ENCODE data around the gene UBE3B. TPM values are rescaled to one million over a fixed set of nuclear protein-coding genes. Genes with fewer than 3 reads are reported as not detected.
"Not testable (repeated sequence)": the region's sequence is repeated elsewhere in the genome, so short reads cannot be mapped to it uniquely, and the experiment has no call there.

Gene UBE3B
- polyA plus RNA-seq (2013, experiment 1 of 2): 14.0 TPM
- 16.2 TPM for polyA plus RNA-seq (2013, experiment 2 of 2)

GRCh38 chr12:109477185-109477962 lies at the start of gene UBE3B, which contains the start of gene KCTD10:
Gene UBE3B, plus strand, starts transcription at chr12:109477634. Its CDS starts 5,918 bp downstream, at chr12:109483552.
Gene KCTD10, minus strand, starts transcription at chr12:109477300. Its CDS starts 38 bp downstream, at chr12:109477262.
- WGBS: under 1% methylated on average over 54 of the region's 54 CpGs
- H3K4me3 ChIP-seq (ENCODE audit: low read length): peak within 1 kb of the TSS; percentile 93
- peaks cover 10% of the 10 kb centered on the region for H3K36me3 ChIP-seq (ENCODE audit: insufficient read depth, low read length)
- H3K9me3 ChIP-seq (ENCODE audit: insufficient read depth, low read depth, low read length): no peaks in the 10 kb centered on the region
- no peaks in the 10 kb centered on the region for H3K27me3 ChIP-seq (ENCODE audit: insufficient read depth, low read length)
- peak within 1 kb of the TSS; percentile 96 for H3K9ac ChIP-seq (ENCODE audit: low read depth, low read length)
- peak within 1 kb of the TSS; percentile 98 for H3K27ac ChIP-seq (ENCODE audit: low read depth, low read length)
- H3K4me1 ChIP-seq (ENCODE audit: insufficient read depth, low read length): peaks cover 7% of the 10 kb centered on the region; the same call in 1 of the 2 replicates

- no peaks in the 10 kb centered on the region for H3K9me3 ChIP-seq (ENCODE audit: insufficient read depth, low read depth, low read length)
- no peaks in the 10 kb centered on the region for H3K36me3 ChIP-seq (ENCODE audit: insufficient read depth, low read length)
- no peak overlapping the region for H3K4me3 ChIP-seq (ENCODE audit: low read length)
- no peak overlapping the region for H3K27ac ChIP-seq (ENCODE audit: low read depth, low read length)
- 21% methylated on average over 7 of the region's 8 CpGs for WGBS
- H3K9ac ChIP-seq (ENCODE audit: low read depth, low read length): no peak overlapping the region
- peaks cover 7% of the 10 kb centered on the region; the same call in 1 of the 2 replicates for H3K4me1 ChIP-seq (ENCODE audit: insufficient read depth, low read length)
- no peaks in the 10 kb centered on the region for H3K27me3 ChIP-seq (ENCODE audit: insufficient read depth, low read length)
Measured at GRCh38 chr12:109428037-109428629, 49.3 kb upstream of the UBE3B start.

- H3K36me3 ChIP-seq (ENCODE audit: insufficient read depth, low read length); H3K27ac ChIP-seq (ENCODE audit: low read depth, low read length); H3K9ac ChIP-seq (ENCODE audit: low read depth, low read length); H3K27me3 ChIP-seq (ENCODE audit: insufficient read depth, low read length); H3K9me3 ChIP-seq (ENCODE audit: insufficient read depth, low read depth, low read length); H3K4me1 ChIP-seq (ENCODE audit: insufficient read depth, low read length); H3K4me3 ChIP-seq (ENCODE audit: low read length): not testable (repeated sequence)
- 91% methylated on average over 3 of the region's 3 CpGs for WGBS
Measured at GRCh38 chr12:109428804-109429203, 48.6 kb upstream of the UBE3B start.

- 96% methylated on average over 6 of the region's 6 CpGs for WGBS
- H3K4me1 ChIP-seq (ENCODE audit: insufficient read depth, low read length): peaks cover 17% of the 10 kb centered on the region
- H3K36me3 ChIP-seq (ENCODE audit: insufficient read depth, low read length): no peaks in the 10 kb centered on the region
- H3K9ac ChIP-seq (ENCODE audit: low read depth, low read length): no peak overlapping the region
- H3K27ac ChIP-seq (ENCODE audit: low read depth, low read length): no peak overlapping the region
- H3K9me3 ChIP-seq (ENCODE audit: insufficient read depth, low read depth, low read length): no peaks in the 10 kb centered on the region
- no peaks in the 10 kb centered on the region for H3K27me3 ChIP-seq (ENCODE audit: insufficient read depth, low read length)
- no peak overlapping the region for H3K4me3 ChIP-seq (ENCODE audit: low read length)
Measured at GRCh38 chr12:109430244-109430643, 47.2 kb upstream of the UBE3B start.

- Histone ChIP-seq H3K4me1 (ENCODE audit: insufficient read depth, low read length) (peaks cover 39% of the 10 kb centered on the region), H3K36me3 (ENCODE audit: insufficient read depth, low read length) (no peaks in the 10 kb centered on the region), H3K27me3 (ENCODE audit: insufficient read depth, low read length) (no peaks in the 10 kb centered on the region), H3K27ac (ENCODE audit: low read depth, low read length) (no peak overlapping the region), H3K9ac (ENCODE audit: low read depth, low read length) (no peak overlapping the region), H3K9me3 (ENCODE audit: insufficient read depth, low read depth, low read length) (no peaks in the 10 kb centered on the region), H3K4me3 (ENCODE audit: low read length) (no peak overlapping the region)
- 66% methylated on average over 6 of the region's 6 CpGs for WGBS
Measured at GRCh38 chr12:109432431-109432830, 45.0 kb upstream of the UBE3B start.

- WGBS: 51% methylated on average over 14 of the region's 14 CpGs
Measured at GRCh38 chr12:109432842-109433304, 44.6 kb upstream of the UBE3B start.

GRCh38 chr12:109433618-109434017 lies 43.8 kb upstream of the UBE3B start:
- Histone ChIP-seq H3K9ac (ENCODE audit: low read depth, low read length) (no peak overlapping the region), H3K4me1 (ENCODE audit: insufficient read depth, low read length) (peaks cover 40% of the 10 kb centered on the region), H3K36me3 (ENCODE audit: insufficient read depth, low read length) (no peaks in the 10 kb centered on the region), H3K9me3 (ENCODE audit: insufficient read depth, low read depth, low read length) (no peaks in the 10 kb centered on the region), H3K27ac (ENCODE audit: low read depth, low read length) (no peak overlapping the region), H3K27me3 (ENCODE audit: insufficient read depth, low read length) (no peaks in the 10 kb centered on the region), H3K4me3 (ENCODE audit: low read length) (no peak overlapping the region)
- WGBS: 81% methylated on average over 4 of the region's 4 CpGs

More at GRCh38 chr12:109432842-109433304, 44.6 kb upstream of the UBE3B start:
- peaks cover 40% of the 10 kb centered on the region for H3K4me1 ChIP-seq (ENCODE audit: insufficient read depth, low read length)
- H3K9ac ChIP-seq (ENCODE audit: low read depth, low read length): no peak overlapping the region
- no peak overlapping the region for H3K27ac ChIP-seq (ENCODE audit: low read depth, low read length)
- H3K9me3 ChIP-seq (ENCODE audit: insufficient read depth, low read depth, low read length): no peaks in the 10 kb centered on the region
- H3K4me3 ChIP-seq (ENCODE audit: low read length): no peak overlapping the region
- H3K27me3 ChIP-seq (ENCODE audit: insufficient read depth, low read length): no peaks in the 10 kb centered on the region
- H3K36me3 ChIP-seq (ENCODE audit: insufficient read depth, low read length): no peaks in the 10 kb centered on the region

GRCh38 chr12:109434582-109434981 lies 42.9 kb upstream of the UBE3B start:
- no peak overlapping the region for H3K4me3 ChIP-seq (ENCODE audit: low read length)
- H3K9ac ChIP-seq (ENCODE audit: low read depth, low read length): no peak overlapping the region
- H3K9me3 ChIP-seq (ENCODE audit: insufficient read depth, low read depth, low read length): no peaks in the 10 kb centered on the region
- no peaks in the 10 kb centered on the region for H3K36me3 ChIP-seq (ENCODE audit: insufficient read depth, low read length)
- peaks cover 40% of the 10 kb centered on the region for H3K4me1 ChIP-seq (ENCODE audit: insufficient read depth, low read length)
- H3K27me3 ChIP-seq (ENCODE audit: insufficient read depth, low read length): no peaks in the 10 kb centered on the region
- H3K27ac ChIP-seq (ENCODE audit: low read depth, low read length): no peak overlapping the region
- 80% methylated on average over 7 of the region's 7 CpGs for WGBS

- Histone ChIP-seq H3K9ac (ENCODE audit: low read depth, low read length) (no peak overlapping the region), H3K4me1 (ENCODE audit: insufficient read depth, low read length) (peaks cover 40% of the 10 kb centered on the region), H3K27ac (ENCODE audit: low read depth, low read length) (peak overlapping the region; percentile 46; the same call in 1 of the 2 replicates), H3K36me3 (ENCODE audit: insufficient read depth, low read length) (no peaks in the 10 kb centered on the region), H3K4me3 (ENCODE audit: low read length) (no peak overlapping the region; the same call in 1 of the 2 replicates), H3K27me3 (ENCODE audit: insufficient read depth, low read length) (no peaks in the 10 kb centered on the region), H3K9me3 (ENCODE audit: insufficient read depth, low read depth, low read length) (no peaks in the 10 kb centered on the region)
- 64% methylated on average over 17 of the region's 17 CpGs for WGBS
Measured at GRCh38 chr12:109435428-109436187, 41.8 kb upstream of the UBE3B start.

- no peaks in the 10 kb centered on the region for H3K27me3 ChIP-seq (ENCODE audit: insufficient read depth, low read length)
- 37% methylated on average over 7 of the region's 7 CpGs for WGBS
Measured at GRCh38 chr12:109436188-109436560, 41.3 kb upstream of the UBE3B start.

GRCh38 chr12:109439181-109439580 lies 38.3 kb upstream of the UBE3B start:
- Histone ChIP-seq H3K9me3 (ENCODE audit: insufficient read depth, low read depth, low read length) (no peaks in the 10 kb centered on the region), H3K27me3 (ENCODE audit: insufficient read depth, low read length) (no peaks in the 10 kb centered on the region), H3K4me1 (ENCODE audit: insufficient read depth, low read length) (peaks cover 33% of the 10 kb centered on the region), H3K27ac (ENCODE audit: low read depth, low read length) (no peak overlapping the region), H3K36me3 (ENCODE audit: insufficient read depth, low read length) (no peaks in the 10 kb centered on the region), H3K4me3 (ENCODE audit: low read length) (no peak overlapping the region), H3K9ac (ENCODE audit: low read depth, low read length) (no peak overlapping the region)
- WGBS: 94% methylated on average over 6 of the region's 6 CpGs

More at GRCh38 chr12:109436188-109436560, 41.3 kb upstream of the UBE3B start:
- no peak overlapping the region for H3K9ac ChIP-seq (ENCODE audit: low read depth, low read length)
- no peaks in the 10 kb centered on the region for H3K36me3 ChIP-seq (ENCODE audit: insufficient read depth, low read length)
- peaks cover 40% of the 10 kb centered on the region for H3K4me1 ChIP-seq (ENCODE audit: insufficient read depth, low read length)
- peak overlapping the region; percentile 46; the same call in 1 of the 2 replicates for H3K27ac ChIP-seq (ENCODE audit: low read depth, low read length)
- no peaks in the 10 kb centered on the region for H3K9me3 ChIP-seq (ENCODE audit: insufficient read depth, low read depth, low read length)
- H3K4me3 ChIP-seq (ENCODE audit: low read length): no peak overlapping the region

All from HUES64 (cell line).